ENCODE measurements around the gene PUM1.

PUM1 gene

DNA sequence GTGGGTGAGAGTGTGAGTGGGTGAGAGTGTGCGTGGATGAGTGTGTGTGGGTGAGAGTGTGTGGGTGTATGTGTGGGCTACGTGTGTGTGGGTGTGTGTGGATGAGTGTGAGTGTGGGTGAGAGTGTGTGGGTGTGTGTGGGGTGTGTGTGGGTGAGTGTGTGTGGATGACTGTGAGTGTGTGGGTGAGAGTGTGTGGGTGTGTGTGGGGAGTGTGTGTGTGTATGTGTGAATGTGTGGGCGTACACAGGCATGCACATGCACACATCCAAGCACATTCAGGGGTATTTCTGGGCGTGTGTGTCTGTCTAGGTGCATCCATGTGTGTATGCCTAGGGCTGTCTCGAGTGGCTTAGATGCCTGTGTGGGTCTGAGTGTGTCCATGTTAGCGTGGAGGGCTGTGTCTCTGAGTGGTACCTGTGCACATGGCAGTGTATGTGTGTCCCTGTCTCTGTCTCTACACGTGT lies 171.0 kb downstream of the PUM1 start:
- DNase-seq (ENCODE audit: low read depth, low spot score) = no peak

- DNase-seq (ENCODE audit: low read depth, low spot score) = peak; percentile 40
Measured at GRCh38 chr1:30893776-30894507, 171.6 kb downstream of the PUM1 start.

DNA sequence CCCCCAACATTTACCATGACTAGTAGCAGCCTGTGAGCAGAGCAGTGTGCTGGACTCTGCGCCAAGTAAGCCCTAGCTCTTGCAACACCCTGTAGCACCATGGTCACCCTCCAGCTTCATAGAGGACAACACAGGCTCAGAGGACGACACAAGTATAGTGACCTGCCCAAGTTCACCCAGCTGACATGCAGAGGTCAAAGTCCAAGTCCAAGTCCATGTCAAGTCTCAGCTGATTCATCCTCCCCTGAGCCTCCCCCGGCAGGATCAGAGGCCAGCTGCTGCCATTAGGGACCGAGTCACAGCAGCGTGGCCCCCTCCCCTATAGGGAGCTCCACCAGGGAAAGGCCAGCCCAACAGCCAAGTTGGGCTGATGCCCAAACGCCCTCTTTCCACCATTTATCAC lies 172.8 kb downstream of the PUM1 start:
- DNase-seq (ENCODE audit: low read depth, low spot score) = no peak

GRCh38 chr1:30891227-30891552 lies 174.3 kb downstream of the PUM1 start:
- peak; percentile 33 for DNase-seq (ENCODE audit: low read depth, low spot score)

DNA sequence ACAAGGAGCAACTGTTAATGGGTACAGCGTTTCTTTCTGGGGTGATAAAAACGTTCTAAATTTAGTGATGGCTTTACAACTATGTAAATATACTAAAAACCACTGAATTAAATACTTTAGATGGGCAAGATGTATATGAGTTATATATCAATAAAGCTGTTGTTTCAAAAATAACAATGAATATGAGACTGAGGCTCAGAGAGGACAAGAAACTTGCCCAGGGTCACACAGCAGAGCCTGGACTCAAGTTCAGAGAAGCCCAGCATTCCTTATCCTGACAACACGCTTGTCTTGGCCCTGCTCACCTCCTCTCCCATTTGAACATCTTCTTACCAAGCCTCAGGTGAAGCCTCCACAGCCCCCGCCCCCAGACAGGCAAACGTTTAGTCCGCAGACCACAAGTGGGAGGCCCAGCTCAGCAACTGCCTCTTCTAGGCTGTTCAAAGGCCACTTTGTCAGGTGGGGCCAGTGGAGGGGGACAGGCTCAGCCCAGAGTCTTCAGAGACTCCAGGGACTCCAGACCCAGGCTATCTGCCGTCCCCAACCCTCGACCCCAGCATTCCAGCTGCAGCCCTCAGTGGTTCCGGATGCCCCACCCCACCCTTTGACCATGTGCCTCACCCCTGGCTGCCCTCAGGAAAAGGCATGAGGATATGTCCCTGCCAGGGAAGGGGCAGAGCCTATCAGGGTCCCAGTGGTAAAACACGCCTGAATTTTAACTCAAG lies 174.9 kb downstream of the PUM1 start:
- DNase-seq (ENCODE audit: low read depth, low spot score) = no peak

GRCh38 chr1:30889511-30889910 lies 176.0 kb downstream of the PUM1 start:
- DNase-seq (ENCODE audit: low read depth, low spot score) = no peak

- no peak for DNase-seq (ENCODE audit: low read depth, low spot score)
Measured at GRCh38 chr1:30888975-30889374, 176.5 kb downstream of the PUM1 start.

- DNase-seq (ENCODE audit: low read depth, low spot score) = peak; percentile 64
Measured at GRCh38 chr1:30888391-30888790, 177.1 kb downstream of the PUM1 start.

GRCh38 chr1:30887485-30888315 lies 177.8 kb downstream of the PUM1 start:
- DNase-seq (ENCODE audit: low read depth, low spot score) = peak; percentile 79

GRCh38 chr1:30886710-30887428 lies 178.6 kb downstream of the PUM1 start:
- DNase-seq (ENCODE audit: low read depth, low spot score) = no peak

DNA sequence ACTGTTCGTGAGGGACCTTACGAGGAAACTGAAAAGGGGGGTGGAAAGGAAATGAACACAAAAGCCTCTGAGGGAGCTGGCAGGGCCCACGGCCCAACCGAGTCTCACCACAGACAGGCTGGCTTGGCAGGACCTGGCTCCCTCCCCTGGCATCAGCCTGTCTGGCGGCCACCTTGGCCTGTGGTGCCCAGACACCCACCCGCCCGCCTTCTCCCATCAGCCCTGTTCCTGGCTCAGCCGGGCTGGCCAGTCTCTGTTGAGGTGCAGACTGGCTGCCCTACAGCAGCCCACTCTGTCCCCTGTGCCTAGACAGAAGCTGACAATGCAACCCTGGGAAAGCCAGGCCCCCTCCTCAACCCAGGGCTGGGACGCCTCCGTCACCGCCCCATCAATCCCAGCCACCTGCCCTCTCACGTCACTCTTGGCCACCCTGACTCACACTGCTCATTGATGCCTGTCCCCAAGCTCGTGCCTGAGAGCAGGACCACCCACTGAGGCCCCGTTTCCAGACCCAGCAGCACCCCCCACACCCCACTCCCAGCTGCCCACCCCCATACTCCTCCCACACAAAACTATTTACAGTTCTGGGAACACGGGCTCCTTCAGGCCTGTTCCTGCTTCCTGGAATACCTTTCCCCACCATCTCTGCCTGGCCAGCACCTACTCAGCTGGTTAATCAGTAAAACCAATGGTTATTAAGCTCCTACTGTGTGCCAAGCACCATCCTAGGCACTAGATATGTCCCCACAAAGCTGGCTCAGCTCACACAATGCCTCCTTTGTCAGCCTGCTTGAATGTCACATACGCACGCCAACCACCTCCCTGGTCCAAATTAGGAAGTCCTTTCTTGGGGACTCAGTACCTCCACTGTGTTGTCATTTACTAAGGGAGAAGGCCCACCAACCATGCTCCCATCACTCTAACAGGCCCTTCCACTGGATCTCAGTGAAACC lies 179.7 kb downstream of the PUM1 start:
- DNase-seq (ENCODE audit: low read depth, low spot score) = no peak

GRCh38 chr1:30884723-30885122 lies 180.8 kb downstream of the PUM1 start:
- no peak for DNase-seq (ENCODE audit: low read depth, low spot score)

DNA sequence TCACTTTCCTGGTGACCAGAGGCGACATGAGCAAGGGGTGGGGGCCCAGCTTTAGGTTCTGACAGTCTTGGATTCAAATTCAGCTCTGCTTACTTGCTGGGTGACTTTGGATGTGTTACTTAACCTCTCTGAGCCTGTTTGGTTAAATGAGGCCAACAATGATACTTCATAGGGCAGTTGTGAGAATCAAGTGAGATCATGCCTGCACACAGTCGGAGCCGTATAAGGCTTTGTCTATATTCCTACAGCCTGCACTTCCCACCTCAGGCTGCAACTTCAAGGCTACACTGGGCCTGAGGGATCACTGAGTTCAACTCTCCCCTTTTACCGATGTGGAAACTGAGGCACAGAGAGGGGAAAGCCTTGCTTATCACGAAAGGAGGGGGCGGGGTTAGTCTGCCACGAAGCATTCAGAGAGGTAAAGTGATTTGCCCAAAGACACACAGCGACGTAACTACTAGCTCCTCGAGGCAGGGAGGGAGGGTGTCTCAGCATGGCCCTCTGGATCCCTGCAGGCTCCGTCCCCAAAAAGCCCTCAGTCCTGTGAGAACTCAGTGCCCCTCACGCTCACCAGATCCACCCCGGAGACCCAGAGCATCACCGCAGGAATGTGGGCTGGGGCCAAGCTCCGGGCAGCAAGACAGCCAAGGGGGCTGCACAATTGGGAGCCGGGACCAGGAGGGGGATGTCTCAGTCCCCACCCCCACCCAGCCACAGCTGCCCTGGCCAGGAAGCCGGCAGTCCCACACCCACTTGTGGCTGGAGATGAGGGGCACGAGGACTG lies 181.9 kb downstream of the PUM1 start:
- DNase-seq (ENCODE audit: low read depth, low spot score) = peak; percentile 20

GRCh38 chr1:30882678-30883388 lies 182.7 kb downstream of the PUM1 start:
- DNase-seq (ENCODE audit: low read depth, low spot score) = no peak

Data from ELF-1 (cell line).